Measurements from ENCODE around the gene MATK.

GRCh38 chr19:3732108-3732507 is 54.1 kb downstream of the MATK start:
- TF ChIP-seq CTCF (IDR thresholded peaks at IDR 0.05) (no peak), EZH2 (IDR thresholded peaks at IDR 0.05; ENCODE audit: borderline replicate concordance, insufficient read depth, low read depth, low read length, poor library complexity, severe bottlenecking) (no peak)

All from B cell (primary cell).